ENCODE measurements around the gene PHC3.

The PHC3 gene

DNA sequence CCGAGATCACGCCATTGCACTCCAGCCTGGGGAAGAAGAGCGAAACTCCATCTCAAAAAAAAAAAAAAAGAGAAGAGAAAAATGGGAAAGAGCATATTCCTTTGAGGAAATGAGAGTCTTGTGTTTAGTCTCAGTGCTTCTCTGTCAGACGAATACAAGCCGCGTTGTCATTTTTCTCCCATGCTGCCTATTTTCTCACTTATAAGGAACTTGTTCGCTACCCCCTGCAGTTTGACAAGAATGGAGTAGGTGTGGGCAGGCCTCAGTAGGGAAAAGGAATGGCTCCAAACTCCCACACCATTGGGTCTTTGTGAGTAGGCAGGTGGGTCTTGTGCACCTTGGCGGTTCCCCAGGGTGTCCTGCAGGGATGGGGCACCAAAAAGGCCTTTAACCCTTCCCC is 137.3 kb downstream of the PHC3 start:
- DNase-seq (ENCODE audit: low spot score), result no peak

DNA sequence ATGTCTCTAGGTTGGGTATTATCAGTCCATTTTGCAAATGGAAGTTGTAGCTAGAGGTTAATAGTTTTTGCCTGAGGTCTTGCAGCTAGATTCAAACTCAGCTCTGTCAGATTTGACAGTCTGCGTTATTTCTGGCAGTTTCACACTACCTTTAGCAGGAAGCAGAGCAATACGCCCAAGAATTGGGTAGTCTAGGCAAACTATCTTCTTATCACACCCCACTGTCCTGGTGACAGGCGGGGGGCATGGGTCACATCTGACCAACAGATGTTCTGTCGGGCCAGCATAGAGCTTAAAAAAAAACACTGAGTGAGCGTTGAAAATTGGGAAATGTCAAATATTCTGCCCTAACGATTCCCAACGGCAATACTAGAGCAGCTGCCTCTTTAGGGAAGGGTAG is 138.0 kb downstream of the PHC3 start:
- DNase-seq (ENCODE audit: low spot score), result no peak

DNA sequence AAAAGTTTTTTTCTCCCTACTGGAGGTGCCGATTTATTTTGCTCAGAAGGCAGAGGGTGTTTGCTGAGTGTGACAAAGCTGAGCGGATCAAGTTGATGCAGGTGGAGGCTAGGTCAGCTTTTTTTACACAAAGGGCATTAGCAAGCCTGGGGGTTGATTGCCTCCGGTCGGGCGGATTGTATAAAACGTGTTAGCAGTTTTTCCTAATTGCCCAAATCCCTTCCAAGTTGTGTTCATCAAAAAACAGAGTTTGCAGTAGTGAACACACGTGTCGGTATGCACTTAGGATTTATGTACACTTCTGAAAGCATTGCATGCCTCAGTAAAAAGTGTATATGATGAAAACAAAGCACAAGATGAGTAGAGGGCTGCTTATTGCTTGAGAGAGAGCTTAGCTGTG is 141.1 kb downstream of the PHC3 start:
- no peak for DNase-seq (ENCODE audit: low spot score)

DNA sequence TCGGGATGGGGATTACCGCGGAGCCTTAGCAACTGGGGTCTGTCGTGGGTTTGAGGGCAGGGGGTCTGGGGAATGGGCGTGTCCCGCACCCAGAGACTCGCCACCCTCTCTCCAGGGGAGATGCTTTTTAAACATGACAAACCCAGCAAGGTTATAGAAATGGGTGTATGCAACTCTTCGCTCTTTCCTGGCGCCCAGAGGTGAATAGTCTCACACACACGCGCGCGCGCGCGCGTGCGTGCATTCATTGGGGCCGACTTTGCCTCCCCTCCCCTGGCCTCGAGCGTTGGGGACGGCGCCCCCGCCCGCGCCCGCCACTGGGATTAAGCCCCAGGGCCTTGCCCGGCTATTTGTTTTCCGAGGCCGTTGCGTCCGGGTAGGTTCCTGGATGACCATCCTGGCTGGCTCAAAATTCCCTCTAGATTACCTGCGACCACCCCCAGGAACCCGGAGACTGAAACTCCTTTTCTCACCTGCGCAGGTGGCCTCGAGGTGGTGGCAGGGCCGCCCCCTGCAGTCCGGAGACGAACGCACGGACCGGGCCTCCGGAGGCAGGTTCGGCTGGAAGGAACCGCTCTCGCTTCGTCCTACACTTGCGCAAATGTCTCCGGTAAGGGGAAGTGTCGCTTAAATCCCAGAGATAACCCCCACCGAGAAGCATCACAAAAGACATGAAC is 143.0 kb downstream of the PHC3 start:
- DNase-seq (ENCODE audit: low spot score), result no peak

Small RNA genes within 50 kb of the gene (small RNA-seq; reads per million reads assigned to genes)
- 0.13 to 0.18 reads per million in 2 experiments for gene RNU4-38P
- gene RNU6-315P, result 0 reads per million in 2 experiments

All from SK-N-DZ (cell line).